GM12878 (cell line): ENCODE data around the gene KAZN. TPM values are rescaled to one million over a fixed set of nuclear protein-coding genes. Genes with fewer than 3 reads are reported as not detected.

Experiments used
- ATAC-seq: fragments of 200-7000 bp; cut with Tn5 transposase; 3 replicates; pipeline ENCODE4 v1.9.1; 2020; ENCODE audit warnings: mild to moderate bottlenecking, moderate library complexity
- BruUV-seq: library from RNA; stranded (reverse); fragments of 400-500 nt; replicated peaks from 2 replicates; lab custom pipeline; 2021; lab: Mats Ljungman, UMichigan
- CTCF ChIA-PET: fragments of 300-600 bp; sonication (Branson Sonifier 250); formaldehyde crosslinking; extraction: SDS; loops from one replicate; lab custom pipeline; 2021; ENCODE audit warnings: inconsistent platforms; lab: Yijun Ruan, JAX
- POLR2A ChIA-PET: fragments of 350-600 bp; formaldehyde crosslinking; extraction: SDS; loops from one replicate; lab custom pipeline; 2021; ENCODE audit warnings: inconsistent platforms; lab: Charles Lee
- RAD21 ChIA-PET: fragments of 300-600 bp; sonication (Branson Sonifier 250); formaldehyde crosslinking; loops from one replicate; lab custom pipeline; 2023; ENCODE audit warnings: antibody characterized with exemption; ENCODE audit not compliant: unreplicated experiment; lab: Charles Lee
- SMC1A ChIA-PET: fragments of 300-600 bp; sonication (Branson Sonifier 250); formaldehyde crosslinking; loops from one replicate; lab custom pipeline; 2023; ENCODE audit not compliant: unreplicated experiment, uncharacterized antibody; lab: Charles Lee
- DNase-seq: peaks from one replicate; pipeline ENCODE4 v3.0.0-alpha.2; 2011; ENCODE audit warnings: low read depth, low spot score
- FAIRE-seq: peaks from 3 replicates; lab custom pipeline; 2011; peaks lifted over from hg19 to GRCh38; lab: Jason Lieb, UNC
- H2AFZ ChIP-seq: 2 replicates; pipeline ENCODE4 v1.6.0; 2011; ENCODE audit warnings: low read depth, low read length, control low read depth; ENCODE audit not compliant: control insufficient read depth
- H3K27ac ChIP-seq: 2 replicates; pipeline ENCODE4 v1.5.1; 2011; ENCODE audit warnings: control low read depth; ENCODE audit not compliant: control insufficient read depth, insufficient read depth
- H3K27me3 ChIP-seq, 2 experiments: replicated peaks in 1 of 2; 2 replicates each; pipeline versions ENCODE4 v1.6.0 to v1.6.1; 2011; ENCODE audit warnings: low read length in 1 of 2; ENCODE audit not compliant: control insufficient read depth in 2 of 2, insufficient read depth in 2 of 2
- H3K36me3 ChIP-seq, 2 experiments: 2 replicates each; pipeline ENCODE4 v1.5.1; 2011; ENCODE audit warnings: low read length in 1 of 2; ENCODE audit not compliant: control insufficient read depth in 2 of 2, insufficient read depth in 2 of 2
- H3K4me1 ChIP-seq: 2 replicates; pipeline ENCODE4 v1.6.1; 2011; ENCODE audit warnings: mild to moderate bottlenecking, low read length, moderate library complexity, mixed read lengths; ENCODE audit not compliant: control insufficient read depth, insufficient read depth
- H3K4me2 ChIP-seq: 2 replicates; pipeline ENCODE4 v1.6.0; 2011; ENCODE audit warnings: control low read depth; ENCODE audit not compliant: control insufficient read depth, insufficient read depth
- H3K4me3 ChIP-seq: fragments of 200-600 bp; sonication (generic); 2 replicates; pipeline ENCODE4 v1.5.1; 2016
- H3K79me2 ChIP-seq: 2 replicates; pipeline ENCODE4 v1.6.0; 2011; ENCODE audit warnings: low read length; ENCODE audit not compliant: control insufficient read depth, insufficient read depth
- H3K9ac ChIP-seq: 2 replicates; pipeline ENCODE4 v1.8.0; 2011; ENCODE audit warnings: low read length, control low read depth, mixed read lengths; ENCODE audit not compliant: control insufficient read depth, insufficient read depth
- H3K9me3 ChIP-seq: replicated peaks from 3 replicates; pipeline ENCODE4 v1.5.1; 2011; ENCODE audit warnings: mild to moderate bottlenecking, low read length; ENCODE audit not compliant: control insufficient read depth, insufficient read depth
- H4K20me1 ChIP-seq: 2 replicates; pipeline ENCODE4 v1.6.0; 2011; ENCODE audit not compliant: control insufficient read depth, insufficient read depth
- CBX5 ChIP-seq: sonication (generic); IDR thresholded peaks from 2 replicates; pipeline ENCODE4 v1.6.1; 2016; ENCODE audit warnings: low read depth, moderate library complexity, mild to moderate bottlenecking, inconsistent platforms
- CREB1 ChIP-seq: IDR thresholded peaks from 2 replicates; pipeline ENCODE4 v1.6.1; 2012; ENCODE audit warnings: low read depth, mild to moderate bottlenecking, inconsistent platforms
- MXI1 ChIP-seq: fragments of 150-350 bp; IDR thresholded peaks from 2 replicates; pipeline ENCODE4 v1.6.1; 2011; ENCODE audit warnings: low read depth, mild to moderate bottlenecking, inconsistent platforms, low read length, improper control_type of control experiment
- POLR2AphosphoS5 ChIP-seq: IDR thresholded peaks from 2 replicates; pipeline ENCODE4 v1.6.1; 2011; ENCODE audit warnings: mild to moderate bottlenecking, low read length, inconsistent platforms
- POU2F2 ChIP-seq: IDR thresholded peaks from 3 replicates; pipeline ENCODE4 v1.6.1; 2011; ENCODE audit warnings: low read depth, mild to moderate bottlenecking, low read length, borderline replicate concordance
- RELA ChIP-seq: fragments of 450-650 bp; IDR thresholded peaks from 2 replicates; pipeline ENCODE4 v1.8.0; 2014; ENCODE audit warnings: borderline replicate concordance; ENCODE audit not compliant: partially characterized antibody
- RFX5 ChIP-seq: IDR thresholded peaks from 2 replicates; pipeline ENCODE4 v1.6.1; 2011; ENCODE audit warnings: low read depth, low read length, improper control_type of control experiment
- RUNX3 ChIP-seq: IDR thresholded peaks from 2 replicates; pipeline ENCODE4 v1.6.1; 2012; ENCODE audit warnings: low read length, inconsistent platforms
- STAT1 ChIP-seq: fragments of 450-650 bp; conservative IDR thresholded peaks from 2 replicates; pipeline ENCODE4 v1.6.1; 2014; ENCODE audit warnings: antibody characterized with exemption, mild to moderate bottlenecking
- TCF7 ChIP-seq: IDR thresholded peaks from 2 replicates; pipeline ENCODE4 v1.6.1; 2014; ENCODE audit warnings: antibody characterized with exemption, borderline replicate concordance
- WRNIP1 ChIP-seq: IDR thresholded peaks from 2 replicates; pipeline ENCODE4 v1.6.1; 2011; ENCODE audit warnings: low read depth, low read length, improper control_type of control experiment, borderline replicate concordance
- ZNF217 ChIP-seq: fragments of 450-650 bp; IDR thresholded peaks from 2 replicates; pipeline ENCODE4 v1.6.1; 2017; ENCODE audit warnings: antibody characterized with exemption, mild to moderate bottlenecking
- WGBS: methylation state at CpG from one replicate; pipeline ENCODE4 v1.1.6; 2016; ENCODE audit warnings: low lambda C conversion rate; ENCODE audit not compliant: insufficient replicate concordance, insufficient coverage; ENCODE audit errors: missing lambda C conversion rate; 5-methylcytosine and 5-hydroxymethylcytosine counted together
- in situ Hi-C: fragments of 300-500 bp; cut with MboI; formaldehyde crosslinking; loops from 9 replicates; pipeline ENCODE4 v1.14.3; 2018; ENCODE audit warnings: mixed read lengths
- intact Hi-C: fragments of 100-400 bp; cut with micrococcal nuclease; formaldehyde crosslinking; loops from one replicate; pipeline ENCODE4 v1.14.2; 2022; ENCODE audit not compliant: unreplicated experiment
- polyA plus RNA-seq, 11 experiments: library from polyadenylated mRNA; depleted of rRNA in 4 of 11; unstranded in 6 of 11; stranded (reverse) in 5 of 11; fragments of >200 nt; fragmentation: Nextera tagmentation in 4 of 11; fragmentation: Illumina TruSeq in 1 of 11; extraction: Ambion mirVana in 4 of 11; extraction: Trizol in 1 of 11; gene quantifications; 1 replicate in 1 of 11; 2 replicates in 10 of 11; pipeline versions ENCODE4 v1.2.1 to v1.2.3, GENCODE V29; 2011 to 2016; ENCODE audit warnings: inconsistent platforms in 2 of 11, missing spikeins in 2 of 11, low read depth in 1 of 11
- total RNA-seq, 4 experiments: library from RNA; depleted of rRNA in 3 of 4; stranded (reverse); fragments of >200 nt in 3 of 4; fragmentation: Illumina TruSeq in 1 of 4; extraction: Trizol in 1 of 4; gene quantifications; 2 replicates each; pipeline versions ENCODE4 v1.2.1 to v1.2.3, GENCODE V29; 2013 to 2021
- TF ChIP-seq, protein P1 (sequence below): fragments of 450-650 bp; formaldehyde crosslinking; IDR thresholded peaks from 2 replicates; pipeline ENCODE4 v1.5.0; 2022; ENCODE audit warnings: mild to moderate bottlenecking, missing genetic modification characterization
- TF ChIP-seq, protein P2 (sequence below): IDR thresholded peaks from 2 replicates; pipeline ENCODE4 v1.6.1; 2012; ENCODE audit warnings: low read depth, low read length, improper control_type of control experiment
- TF ChIP-seq, protein P3 (sequence below): fragments of 150-350 bp; IDR thresholded peaks from 2 replicates; pipeline ENCODE4 v1.6.1; 2016; ENCODE audit warnings: low read depth, low read length
- TF ChIP-seq, protein P4 (sequence below): IDR thresholded peaks from 2 replicates; pipeline ENCODE4 v1.6.1; 2012; ENCODE audit warnings: low read depth, low read length, improper control_type of control experiment

Gene KAZN
- total and polyA plus RNA-seq, 10 of the 15 experiments (the other 5 are each of a cell fraction or from before 2014, with no cell fraction given) = 0.72 to 4.0 (median 1.2) TPM

DNA sequence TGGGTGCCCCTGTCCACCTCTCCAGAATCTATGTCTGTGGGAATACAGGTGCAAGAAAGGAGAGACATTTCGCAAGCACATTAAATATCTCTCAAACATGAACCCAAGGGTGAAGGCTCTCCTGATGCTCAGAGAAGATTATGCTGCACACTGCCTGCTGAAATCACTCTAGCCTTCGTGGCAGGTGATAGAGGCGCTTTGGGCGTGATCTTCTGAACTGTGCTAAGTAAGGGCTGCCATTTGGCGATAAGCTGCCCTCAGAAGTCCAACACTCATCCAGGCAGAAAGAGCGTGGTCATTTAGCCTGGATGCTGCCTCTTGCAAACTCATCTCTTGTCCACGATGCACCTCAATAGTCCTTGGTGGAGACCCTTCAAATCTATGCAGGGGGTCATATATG, 241.9 kb downstream of the KAZN start:
- BruUV-seq = no TSS peak
- SMC1A ChIA-PET = no interaction called here
- Histone ChIP-seq H3K36me3 (no peaks in the 10 kb centered on the region), H3K9ac (no peak overlapping the region), H3K4me3 (no peak overlapping the region), H3K79me2 (no peaks in the 10 kb centered on the region), H2AFZ (no peak overlapping the region), H3K27ac (no peak overlapping the region), H4K20me1 (no peaks in the 10 kb centered on the region), H3K4me1 (no peaks in the 10 kb centered on the region), H3K9me3 (peaks cover 2% of the 10 kb centered on the region; the same call in 2 of the 3 replicates), H3K27me3 (no peaks in the 10 kb centered on the region; a peak in 1 of 4 replicates), H3K4me2 (no peak overlapping the region)
- no peak for FAIRE-seq
- 31% methylated on average over 7 of the region's 7 CpGs for WGBS
- in situ Hi-C loops = no loop called here
- no peak for DNase-seq
- intact Hi-C loops = no loop called here
- CTCF ChIA-PET = no interaction called here
- POLR2A ChIA-PET = no interaction called here
- no peak for ATAC-seq
- RAD21 ChIA-PET = no interaction called here
- TF ChIP-seq, protein P1, sequence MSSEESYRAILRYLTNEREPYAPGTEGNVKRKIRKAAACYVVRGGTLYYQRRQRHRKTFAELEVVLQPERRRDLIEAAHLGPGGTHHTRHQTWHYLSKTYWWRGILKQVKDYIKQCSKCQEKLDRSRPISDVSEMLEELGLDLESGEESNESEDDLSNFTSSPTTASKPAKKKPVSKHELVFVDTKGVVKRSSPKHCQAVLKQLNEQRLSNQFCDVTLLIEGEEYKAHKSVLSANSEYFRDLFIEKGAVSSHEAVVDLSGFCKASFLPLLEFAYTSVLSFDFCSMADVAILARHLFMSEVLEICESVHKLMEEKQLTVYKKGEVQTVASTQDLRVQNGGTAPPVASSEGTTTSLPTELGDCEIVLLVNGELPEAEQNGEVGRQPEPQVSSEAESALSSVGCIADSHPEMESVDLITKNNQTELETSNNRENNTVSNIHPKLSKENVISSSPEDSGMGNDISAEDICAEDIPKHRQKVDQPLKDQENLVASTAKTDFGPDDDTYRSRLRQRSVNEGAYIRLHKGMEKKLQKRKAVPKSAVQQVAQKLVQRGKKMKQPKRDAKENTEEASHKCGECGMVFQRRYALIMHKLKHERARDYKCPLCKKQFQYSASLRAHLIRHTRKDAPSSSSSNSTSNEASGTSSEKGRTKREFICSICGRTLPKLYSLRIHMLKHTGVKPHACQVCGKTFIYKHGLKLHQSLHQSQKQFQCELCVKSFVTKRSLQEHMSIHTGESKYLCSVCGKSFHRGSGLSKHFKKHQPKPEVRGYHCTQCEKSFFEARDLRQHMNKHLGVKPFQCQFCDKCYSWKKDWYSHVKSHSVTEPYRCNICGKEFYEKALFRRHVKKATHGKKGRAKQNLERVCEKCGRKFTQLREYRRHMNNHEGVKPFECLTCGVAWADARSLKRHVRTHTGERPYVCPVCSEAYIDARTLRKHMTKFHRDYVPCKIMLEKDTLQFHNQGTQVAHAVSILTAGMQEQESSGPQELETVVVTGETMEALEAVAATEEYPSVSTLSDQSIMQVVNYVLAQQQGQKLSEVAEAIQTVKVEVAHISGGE (CRISPR knock-in tag) = no peak
- TF ChIP-seq, protein P2, sequence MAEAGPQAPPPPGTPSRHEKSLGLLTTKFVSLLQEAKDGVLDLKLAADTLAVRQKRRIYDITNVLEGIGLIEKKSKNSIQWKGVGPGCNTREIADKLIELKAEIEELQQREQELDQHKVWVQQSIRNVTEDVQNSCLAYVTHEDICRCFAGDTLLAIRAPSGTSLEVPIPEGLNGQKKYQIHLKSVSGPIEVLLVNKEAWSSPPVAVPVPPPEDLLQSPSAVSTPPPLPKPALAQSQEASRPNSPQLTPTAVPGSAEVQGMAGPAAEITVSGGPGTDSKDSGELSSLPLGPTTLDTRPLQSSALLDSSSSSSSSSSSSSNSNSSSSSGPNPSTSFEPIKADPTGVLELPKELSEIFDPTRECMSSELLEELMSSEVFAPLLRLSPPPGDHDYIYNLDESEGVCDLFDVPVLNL = no peak
- TF ChIP-seq ZNF217 (no peak), STAT1 (no peak), CREB1 (no peak), MXI1 (no peak), CBX5 (no peak), TCF7 (no peak), RELA (no peak), RFX5 (no peak), WRNIP1 (no peak), POLR2AphosphoS5 (no peak), RUNX3 (no peak), POU2F2 (no peak)
- TF ChIP-seq, protein P3, sequence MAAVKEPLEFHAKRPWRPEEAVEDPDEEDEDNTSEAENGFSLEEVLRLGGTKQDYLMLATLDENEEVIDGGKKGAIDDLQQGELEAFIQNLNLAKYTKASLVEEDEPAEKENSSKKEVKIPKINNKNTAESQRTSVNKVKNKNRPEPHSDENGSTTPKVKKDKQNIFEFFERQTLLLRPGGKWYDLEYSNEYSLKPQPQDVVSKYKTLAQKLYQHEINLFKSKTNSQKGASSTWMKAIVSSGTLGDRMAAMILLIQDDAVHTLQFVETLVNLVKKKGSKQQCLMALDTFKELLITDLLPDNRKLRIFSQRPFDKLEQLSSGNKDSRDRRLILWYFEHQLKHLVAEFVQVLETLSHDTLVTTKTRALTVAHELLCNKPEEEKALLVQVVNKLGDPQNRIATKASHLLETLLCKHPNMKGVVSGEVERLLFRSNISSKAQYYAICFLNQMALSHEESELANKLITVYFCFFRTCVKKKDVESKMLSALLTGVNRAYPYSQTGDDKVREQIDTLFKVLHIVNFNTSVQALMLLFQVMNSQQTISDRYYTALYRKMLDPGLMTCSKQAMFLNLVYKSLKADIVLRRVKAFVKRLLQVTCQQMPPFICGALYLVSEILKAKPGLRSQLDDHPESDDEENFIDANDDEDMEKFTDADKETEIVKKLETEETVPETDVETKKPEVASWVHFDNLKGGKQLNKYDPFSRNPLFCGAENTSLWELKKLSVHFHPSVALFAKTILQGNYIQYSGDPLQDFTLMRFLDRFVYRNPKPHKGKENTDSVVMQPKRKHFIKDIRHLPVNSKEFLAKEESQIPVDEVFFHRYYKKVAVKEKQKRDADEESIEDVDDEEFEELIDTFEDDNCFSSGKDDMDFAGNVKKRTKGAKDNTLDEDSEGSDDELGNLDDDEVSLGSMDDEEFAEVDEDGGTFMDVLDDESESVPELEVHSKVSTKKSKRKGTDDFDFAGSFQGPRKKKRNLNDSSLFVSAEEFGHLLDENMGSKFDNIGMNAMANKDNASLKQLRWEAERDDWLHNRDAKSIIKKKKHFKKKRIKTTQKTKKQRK = no peak
- TF ChIP-seq, protein P4, sequence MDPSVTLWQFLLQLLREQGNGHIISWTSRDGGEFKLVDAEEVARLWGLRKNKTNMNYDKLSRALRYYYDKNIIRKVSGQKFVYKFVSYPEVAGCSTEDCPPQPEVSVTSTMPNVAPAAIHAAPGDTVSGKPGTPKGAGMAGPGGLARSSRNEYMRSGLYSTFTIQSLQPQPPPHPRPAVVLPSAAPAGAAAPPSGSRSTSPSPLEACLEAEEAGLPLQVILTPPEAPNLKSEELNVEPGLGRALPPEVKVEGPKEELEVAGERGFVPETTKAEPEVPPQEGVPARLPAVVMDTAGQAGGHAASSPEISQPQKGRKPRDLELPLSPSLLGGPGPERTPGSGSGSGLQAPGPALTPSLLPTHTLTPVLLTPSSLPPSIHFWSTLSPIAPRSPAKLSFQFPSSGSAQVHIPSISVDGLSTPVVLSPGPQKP = no peak
